Endometrium (tissue), 2 donors: ENCODE measurements around the gene NUCKS1.
"Not testable (repeated sequence)": the region's sequence is repeated elsewhere in the genome, so short reads cannot be mapped to it uniquely, and the experiment has no call there.

Source experiments
- FAIRE-seq: peaks from 2 replicates; lab custom pipeline; 2012; peaks lifted over from hg19 to GRCh38; lab: Jason Lieb, UNC
- donor health status: control.
- donor health status: control.

The NUCKS1 gene

GRCh38 chr1:205729945-205730610 lies 19.9 kb downstream of the NUCKS1 start:
- FAIRE-seq, result no peak

GRCh38 chr1:205726619-205727125 lies 23.3 kb downstream of the NUCKS1 start:
- FAIRE-seq, result no peak

GRCh38 chr1:205725514-205725913 lies 24.5 kb downstream of the NUCKS1 start:
- FAIRE-seq, result no peak

GRCh38 chr1:205720740-205721139 lies 29.2 kb downstream of the NUCKS1 start:
- FAIRE-seq, result not testable (repeated sequence)

GRCh38 chr1:205719762-205720161 lies 30.2 kb downstream of the NUCKS1 start:
- FAIRE-seq, result no peak

GRCh38 chr1:205719015-205719414 lies 31.0 kb downstream of the NUCKS1 start:
- no peak for FAIRE-seq

- no peak for FAIRE-seq
Measured at GRCh38 chr1:205716371-205717132, 33.4 kb downstream of the NUCKS1 start.

GRCh38 chr1:205715628-205716027 lies 34.4 kb downstream of the NUCKS1 start:
- no peak for FAIRE-seq

GRCh38 chr1:205714906-205715246 lies 35.1 kb downstream of the NUCKS1 start:
- no peak for FAIRE-seq

- FAIRE-seq, result no peak
Measured at GRCh38 chr1:205714190-205714905, 35.6 kb downstream of the NUCKS1 start.

- no peak for FAIRE-seq
Measured at GRCh38 chr1:205711105-205712048, 38.6 kb downstream of the NUCKS1 start.

GRCh38 chr1:205710201-205711062 lies 39.5 kb downstream of the NUCKS1 start:
- FAIRE-seq, result no peak

- FAIRE-seq, result no peak
Measured at GRCh38 chr1:205709640-205710039, 40.3 kb downstream of the NUCKS1 start.

- no peak for FAIRE-seq
Measured at GRCh38 chr1:205709059-205709398, 41.0 kb downstream of the NUCKS1 start.

GRCh38 chr1:205706601-205707502 lies 43.1 kb downstream of the NUCKS1 start:
- no peak for FAIRE-seq

- FAIRE-seq, result no peak
Measured at GRCh38 chr1:205704903-205705302, 45.1 kb downstream of the NUCKS1 start.

- FAIRE-seq, result no peak
Measured at GRCh38 chr1:205703072-205703471, 46.9 kb downstream of the NUCKS1 start.

GRCh38 chr1:205701891-205702290 lies 48.1 kb downstream of the NUCKS1 start:
- FAIRE-seq, result no peak

GRCh38 chr1:205701420-205701819 lies 48.6 kb downstream of the NUCKS1 start:
- no peak for FAIRE-seq

- FAIRE-seq, result no peak
Measured at GRCh38 chr1:205700865-205701401, 49.0 kb downstream of the NUCKS1 start.
